ENCODE data around the gene HCN2. TPM values are rescaled to one million over a fixed set of nuclear protein-coding genes. Genes with fewer than 3 reads are reported as not detected.

The HCN2 gene
- total and polyA plus RNA-seq, 2 of the 8 experiments (the other 6 are each of a cell fraction or from before 2014, with no cell fraction given), result 1.0 to 4.0 TPM

DNA sequence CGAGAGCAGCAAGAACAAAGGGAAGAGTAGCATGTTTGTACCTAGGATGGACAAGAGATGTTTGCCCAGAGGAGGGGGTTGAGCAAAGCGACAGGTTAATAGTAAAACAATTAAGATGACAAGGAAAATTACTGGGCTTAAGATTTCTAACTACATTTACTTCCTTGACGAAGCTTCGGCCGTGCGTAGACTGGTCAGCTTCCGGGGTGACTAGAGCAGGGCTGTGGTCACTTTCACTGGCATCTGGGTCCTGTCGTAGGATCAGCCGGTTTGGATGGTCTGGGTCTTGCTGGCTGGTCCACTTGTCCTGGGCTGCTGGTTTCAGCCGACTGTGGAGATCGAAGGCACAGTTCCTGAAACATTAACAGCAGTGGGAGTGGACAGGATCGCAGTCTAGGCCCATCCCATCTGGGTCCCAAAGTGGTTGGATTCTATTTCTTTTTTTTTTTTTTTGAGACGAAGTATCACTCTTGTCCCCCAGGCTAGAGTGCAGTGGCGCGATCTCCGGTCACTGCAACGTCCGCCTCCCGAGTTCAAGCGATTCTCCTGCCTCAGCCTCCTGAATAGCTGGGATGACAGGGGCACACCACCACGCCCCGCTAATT, 22.3 kb upstream of the HCN2 start (continued):
- TF ChIP-seq, protein P1, sequence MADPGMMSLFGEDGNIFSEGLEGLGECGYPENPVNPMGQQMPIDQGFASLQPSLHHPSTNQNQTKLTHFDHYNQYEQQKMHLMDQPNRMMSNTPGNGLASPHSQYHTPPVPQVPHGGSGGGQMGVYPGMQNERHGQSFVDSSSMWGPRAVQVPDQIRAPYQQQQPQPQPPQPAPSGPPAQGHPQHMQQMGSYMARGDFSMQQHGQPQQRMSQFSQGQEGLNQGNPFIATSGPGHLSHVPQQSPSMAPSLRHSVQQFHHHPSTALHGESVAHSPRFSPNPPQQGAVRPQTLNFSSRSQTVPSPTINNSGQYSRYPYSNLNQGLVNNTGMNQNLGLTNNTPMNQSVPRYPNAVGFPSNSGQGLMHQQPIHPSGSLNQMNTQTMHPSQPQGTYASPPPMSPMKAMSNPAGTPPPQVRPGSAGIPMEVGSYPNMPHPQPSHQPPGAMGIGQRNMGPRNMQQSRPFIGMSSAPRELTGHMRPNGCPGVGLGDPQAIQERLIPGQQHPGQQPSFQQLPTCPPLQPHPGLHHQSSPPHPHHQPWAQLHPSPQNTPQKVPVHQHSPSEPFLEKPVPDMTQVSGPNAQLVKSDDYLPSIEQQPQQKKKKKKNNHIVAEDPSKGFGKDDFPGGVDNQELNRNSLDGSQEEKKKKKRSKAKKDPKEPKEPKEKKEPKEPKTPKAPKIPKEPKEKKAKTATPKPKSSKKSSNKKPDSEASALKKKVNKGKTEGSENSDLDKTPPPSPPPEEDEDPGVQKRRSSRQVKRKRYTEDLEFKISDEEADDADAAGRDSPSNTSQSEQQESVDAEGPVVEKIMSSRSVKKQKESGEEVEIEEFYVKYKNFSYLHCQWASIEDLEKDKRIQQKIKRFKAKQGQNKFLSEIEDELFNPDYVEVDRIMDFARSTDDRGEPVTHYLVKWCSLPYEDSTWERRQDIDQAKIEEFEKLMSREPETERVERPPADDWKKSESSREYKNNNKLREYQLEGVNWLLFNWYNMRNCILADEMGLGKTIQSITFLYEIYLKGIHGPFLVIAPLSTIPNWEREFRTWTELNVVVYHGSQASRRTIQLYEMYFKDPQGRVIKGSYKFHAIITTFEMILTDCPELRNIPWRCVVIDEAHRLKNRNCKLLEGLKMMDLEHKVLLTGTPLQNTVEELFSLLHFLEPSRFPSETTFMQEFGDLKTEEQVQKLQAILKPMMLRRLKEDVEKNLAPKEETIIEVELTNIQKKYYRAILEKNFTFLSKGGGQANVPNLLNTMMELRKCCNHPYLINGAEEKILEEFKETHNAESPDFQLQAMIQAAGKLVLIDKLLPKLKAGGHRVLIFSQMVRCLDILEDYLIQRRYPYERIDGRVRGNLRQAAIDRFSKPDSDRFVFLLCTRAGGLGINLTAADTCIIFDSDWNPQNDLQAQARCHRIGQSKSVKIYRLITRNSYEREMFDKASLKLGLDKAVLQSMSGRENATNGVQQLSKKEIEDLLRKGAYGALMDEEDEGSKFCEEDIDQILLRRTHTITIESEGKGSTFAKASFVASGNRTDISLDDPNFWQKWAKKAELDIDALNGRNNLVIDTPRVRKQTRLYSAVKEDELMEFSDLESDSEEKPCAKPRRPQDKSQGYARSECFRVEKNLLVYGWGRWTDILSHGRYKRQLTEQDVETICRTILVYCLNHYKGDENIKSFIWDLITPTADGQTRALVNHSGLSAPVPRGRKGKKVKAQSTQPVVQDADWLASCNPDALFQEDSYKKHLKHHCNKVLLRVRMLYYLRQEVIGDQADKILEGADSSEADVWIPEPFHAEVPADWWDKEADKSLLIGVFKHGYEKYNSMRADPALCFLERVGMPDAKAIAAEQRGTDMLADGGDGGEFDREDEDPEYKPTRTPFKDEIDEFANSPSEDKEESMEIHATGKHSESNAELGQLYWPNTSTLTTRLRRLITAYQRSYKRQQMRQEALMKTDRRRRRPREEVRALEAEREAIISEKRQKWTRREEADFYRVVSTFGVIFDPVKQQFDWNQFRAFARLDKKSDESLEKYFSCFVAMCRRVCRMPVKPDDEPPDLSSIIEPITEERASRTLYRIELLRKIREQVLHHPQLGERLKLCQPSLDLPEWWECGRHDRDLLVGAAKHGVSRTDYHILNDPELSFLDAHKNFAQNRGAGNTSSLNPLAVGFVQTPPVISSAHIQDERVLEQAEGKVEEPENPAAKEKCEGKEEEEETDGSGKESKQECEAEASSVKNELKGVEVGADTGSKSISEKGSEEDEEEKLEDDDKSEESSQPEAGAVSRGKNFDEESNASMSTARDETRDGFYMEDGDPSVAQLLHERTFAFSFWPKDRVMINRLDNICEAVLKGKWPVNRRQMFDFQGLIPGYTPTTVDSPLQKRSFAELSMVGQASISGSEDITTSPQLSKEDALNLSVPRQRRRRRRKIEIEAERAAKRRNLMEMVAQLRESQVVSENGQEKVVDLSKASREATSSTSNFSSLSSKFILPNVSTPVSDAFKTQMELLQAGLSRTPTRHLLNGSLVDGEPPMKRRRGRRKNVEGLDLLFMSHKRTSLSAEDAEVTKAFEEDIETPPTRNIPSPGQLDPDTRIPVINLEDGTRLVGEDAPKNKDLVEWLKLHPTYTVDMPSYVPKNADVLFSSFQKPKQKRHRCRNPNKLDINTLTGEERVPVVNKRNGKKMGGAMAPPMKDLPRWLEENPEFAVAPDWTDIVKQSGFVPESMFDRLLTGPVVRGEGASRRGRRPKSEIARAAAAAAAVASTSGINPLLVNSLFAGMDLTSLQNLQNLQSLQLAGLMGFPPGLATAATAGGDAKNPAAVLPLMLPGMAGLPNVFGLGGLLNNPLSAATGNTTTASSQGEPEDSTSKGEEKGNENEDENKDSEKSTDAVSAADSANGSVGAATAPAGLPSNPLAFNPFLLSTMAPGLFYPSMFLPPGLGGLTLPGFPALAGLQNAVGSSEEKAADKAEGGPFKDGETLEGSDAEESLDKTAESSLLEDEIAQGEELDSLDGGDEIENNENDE (IDR thresholded peaks at IDR 0.05; ENCODE audit: insufficient replicate concordance, low read length), result no peak
- TF ChIP-seq SRF (IDR thresholded peaks at IDR 0.05; ENCODE audit: low read depth, low read length) (no peak), MAFK (IDR thresholded peaks at IDR 0.05; ENCODE audit: low read depth, low read length) (no peak), FOSL1 (IDR thresholded peaks at IDR 0.05; ENCODE audit: insufficient read depth, low read depth, low read length) (no peak)
- TF ChIP-seq, protein P2, sequence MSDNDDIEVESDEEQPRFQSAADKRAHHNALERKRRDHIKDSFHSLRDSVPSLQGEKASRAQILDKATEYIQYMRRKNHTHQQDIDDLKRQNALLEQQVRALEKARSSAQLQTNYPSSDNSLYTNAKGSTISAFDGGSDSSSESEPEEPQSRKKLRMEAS (IDR thresholded peaks at IDR 0.05), result no peak
